ENCODE results near the gene ZRANB3. TPM values are rescaled to one million over a fixed set of nuclear protein-coding genes. Genes with fewer than 3 reads are reported as not detected.

ZRANB3 gene
- total RNA-seq, 1 donor from 2014 or later: 16.5 TPM

- TF ChIP-seq CTCF (IDR thresholded peaks at IDR 0.05; ENCODE audit: unreplicated experiment): no peak
- no peak overlapping the region for H3K27ac Mint-ChIP-seq
- H3K9me3 Mint-ChIP-seq: peaks cover 53% of the 10 kb centered on the region
- H3K36me3 Mint-ChIP-seq: peaks cover 56% of the 10 kb centered on the region
- no peak overlapping the region for H3K4me3 Mint-ChIP-seq
- H3K4me1 Mint-ChIP-seq: no peaks in the 10 kb centered on the region
- no peaks in the 10 kb centered on the region for H3K27me3 Mint-ChIP-seq (ENCODE audit: low read depth)
- no peak for DNase-seq (ENCODE audit: low spot score in 2 of 2, unreplicated experiment in 2 of 2)
These were observed 40.6 kb downstream of the ZRANB3 start for GRCh38 chr2:135490376-135490775.

DNA sequence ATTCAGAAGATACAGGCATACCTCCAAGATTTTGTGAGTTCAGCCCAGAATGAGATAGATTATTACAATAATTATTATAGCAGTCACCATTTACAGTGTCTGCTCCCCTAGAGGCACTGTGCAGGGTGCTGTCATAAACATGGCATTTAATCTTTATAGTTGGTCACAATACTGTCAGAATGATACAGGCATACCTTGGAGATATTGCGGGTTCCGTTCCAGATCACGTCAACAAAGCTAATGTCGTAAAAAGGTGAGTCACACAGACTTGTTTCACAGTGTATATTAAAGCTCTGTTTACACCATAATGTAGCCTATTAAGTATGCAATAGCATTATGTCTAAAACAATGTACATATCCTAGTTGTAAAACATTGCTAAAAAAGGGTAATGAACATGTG lies 45.6 kb downstream of the ZRANB3 start:
- no peak overlapping the region for H3K27ac Mint-ChIP-seq
- no peak for DNase-seq (ENCODE audit: low spot score in 2 of 2, unreplicated experiment in 2 of 2)
- H3K36me3 Mint-ChIP-seq: peaks cover 54% of the 10 kb centered on the region
- no peak overlapping the region for H3K4me3 Mint-ChIP-seq
- peaks cover 51% of the 10 kb centered on the region for H3K9me3 Mint-ChIP-seq
- no peaks in the 10 kb centered on the region for H3K4me1 Mint-ChIP-seq
- no peaks in the 10 kb centered on the region for H3K27me3 Mint-ChIP-seq (ENCODE audit: low read depth)
- no peak for TF ChIP-seq CTCF (IDR thresholded peaks at IDR 0.05; ENCODE audit: unreplicated experiment)

DNA sequence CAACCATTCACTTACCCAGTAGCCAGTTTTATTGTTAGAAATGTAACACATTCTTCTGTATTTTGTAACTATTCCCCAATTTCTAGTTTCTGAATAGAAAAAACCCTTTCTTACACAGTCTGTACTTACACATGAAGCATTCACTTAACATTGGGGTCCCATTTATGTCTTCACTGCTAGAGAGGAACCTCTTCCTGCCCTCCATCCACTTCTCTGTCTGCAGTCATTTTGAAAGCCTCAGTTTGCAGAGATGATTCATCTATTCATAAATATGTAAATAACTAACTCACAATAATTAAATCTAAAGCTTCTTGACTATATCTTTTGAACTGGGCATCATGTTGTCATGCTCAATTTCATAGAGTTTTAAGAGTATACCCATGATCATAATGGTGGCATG lies 55.9 kb downstream of the ZRANB3 start:
- no peak for TF ChIP-seq CTCF (IDR thresholded peaks at IDR 0.05; ENCODE audit: unreplicated experiment)
- no peaks in the 10 kb centered on the region for H3K4me1 Mint-ChIP-seq

GRCh38 chr2:135473567-135473966 lies 57.5 kb downstream of the ZRANB3 start:
- Mint-ChIP-seq H3K4me3 (no peak overlapping the region), H3K27ac (no peak overlapping the region), H3K36me3 (no peaks in the 10 kb centered on the region), H3K27me3 (ENCODE audit: low read depth) (no peaks in the 10 kb centered on the region), H3K9me3 (no peaks in the 10 kb centered on the region), H3K4me1 (no peaks in the 10 kb centered on the region)
- no peak for TF ChIP-seq CTCF (IDR thresholded peaks at IDR 0.05; ENCODE audit: unreplicated experiment)
- no peak for DNase-seq (ENCODE audit: low spot score in 2 of 2, unreplicated experiment in 2 of 2)

More for the DNA sequence above, 55.9 kb downstream of the ZRANB3 start:
- H3K27ac Mint-ChIP-seq: no peak overlapping the region
- H3K9me3 Mint-ChIP-seq: no peaks in the 10 kb centered on the region
- no peaks in the 10 kb centered on the region for H3K27me3 Mint-ChIP-seq (ENCODE audit: low read depth)
- H3K36me3 Mint-ChIP-seq: peaks cover 2% of the 10 kb centered on the region
- no peak overlapping the region for H3K4me3 Mint-ChIP-seq
- no peak for DNase-seq (ENCODE audit: low spot score in 2 of 2, unreplicated experiment in 2 of 2)

DNA sequence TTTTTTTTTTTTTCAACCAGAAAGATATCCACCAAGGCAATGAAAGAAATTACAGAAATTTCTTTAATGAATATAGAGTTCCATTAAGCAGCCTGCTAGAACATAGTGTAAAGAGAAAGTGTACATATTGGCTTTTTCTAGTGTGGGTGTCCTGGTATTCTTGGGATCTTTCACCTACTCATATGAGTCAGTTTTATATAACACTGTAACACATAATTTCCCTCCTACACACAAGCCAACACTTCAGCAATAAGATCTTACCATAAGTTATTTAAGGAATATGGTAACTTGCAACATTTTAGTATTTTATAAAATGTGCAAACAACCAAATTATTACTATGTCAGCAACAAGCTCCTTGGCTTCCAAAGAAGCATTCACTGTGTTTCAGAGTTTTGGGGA lies 59.9 kb downstream of the ZRANB3 start:
- Mint-ChIP-seq H3K27me3 (ENCODE audit: low read depth) (no peaks in the 10 kb centered on the region), H3K36me3 (no peaks in the 10 kb centered on the region), H3K4me3 (no peak overlapping the region), H3K27ac (no peak overlapping the region), H3K4me1 (no peaks in the 10 kb centered on the region), H3K9me3 (no peaks in the 10 kb centered on the region)
- TF ChIP-seq CTCF (IDR thresholded peaks at IDR 0.05; ENCODE audit: unreplicated experiment): no peak
- no peak for DNase-seq (ENCODE audit: low spot score in 2 of 2, unreplicated experiment in 2 of 2)

GRCh38 chr2:135457279-135457678 lies 73.7 kb downstream of the ZRANB3 start:
- peaks cover 32% of the 10 kb centered on the region for H3K9me3 Mint-ChIP-seq
- H3K4me3 Mint-ChIP-seq: no peak overlapping the region
- no peak overlapping the region for H3K27ac Mint-ChIP-seq
- H3K4me1 Mint-ChIP-seq: no peaks in the 10 kb centered on the region
- no peak for DNase-seq (ENCODE audit: low spot score in 2 of 2, unreplicated experiment in 2 of 2)
- H3K36me3 Mint-ChIP-seq: peaks cover 25% of the 10 kb centered on the region
- TF ChIP-seq CTCF (IDR thresholded peaks at IDR 0.05; ENCODE audit: unreplicated experiment): no peak
- no peaks in the 10 kb centered on the region for H3K27me3 Mint-ChIP-seq (ENCODE audit: low read depth)
